Raji (cell line): ENCODE measurements around the gene CDK5RAP1.

ENCODE experiments used
- POLR2A ChIP-seq: IDR thresholded peaks from 2 replicates; pipeline ENCODE4 v1.6.1; 2011; ENCODE audit warnings: low read depth, low read length, control low read depth; ENCODE audit not compliant: insufficient read depth

CDK5RAP1 gene

DNA sequence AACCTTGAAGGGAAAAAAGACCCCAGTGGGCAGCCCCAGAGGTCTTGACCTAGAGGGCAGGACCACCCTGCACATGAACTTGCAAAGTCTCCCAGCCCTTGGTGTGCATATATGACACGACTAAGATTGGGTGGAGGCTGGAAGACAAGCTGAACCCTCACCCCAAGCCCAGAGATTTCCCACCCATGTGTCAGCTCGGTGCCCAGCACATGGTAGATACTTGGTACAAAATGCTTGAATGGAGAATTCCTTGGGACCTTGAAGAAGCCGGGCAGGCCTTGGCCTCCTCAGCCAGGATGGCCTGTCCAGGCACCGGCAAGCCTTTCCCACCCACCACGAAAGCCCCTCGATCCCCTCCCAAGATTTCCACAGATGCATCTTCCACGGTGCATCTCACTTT lies 67.7 kb downstream of the CDK5RAP1 start:
- no peak for TF ChIP-seq POLR2A

DNA sequence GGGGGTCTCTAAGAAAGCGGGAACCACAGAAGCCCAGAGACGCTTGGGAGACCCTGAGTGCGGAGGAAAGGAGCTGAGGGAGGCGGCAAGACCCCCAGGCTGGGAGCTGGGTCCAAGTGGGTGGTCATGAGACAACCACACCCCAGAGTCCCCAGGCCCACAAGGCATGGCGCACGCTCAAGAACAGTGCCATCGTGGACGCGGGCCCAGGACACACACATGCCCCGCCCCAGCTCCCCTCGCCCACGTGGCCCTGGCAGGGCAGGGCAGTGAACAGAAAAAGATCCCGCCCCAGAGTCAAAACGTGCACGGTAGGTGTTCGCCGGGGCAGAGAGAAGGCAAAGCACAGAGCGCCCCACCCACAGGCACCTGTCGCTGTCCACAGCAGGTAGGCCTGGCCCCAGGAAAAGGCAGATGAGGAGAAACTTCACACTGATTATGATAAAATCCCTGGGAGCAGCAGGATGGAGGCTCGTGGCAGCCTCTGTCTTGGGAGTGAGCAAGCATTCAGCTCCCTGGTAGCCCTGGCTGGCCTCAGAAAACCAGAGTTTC lies 68.3 kb downstream of the CDK5RAP1 start:
- TF ChIP-seq POLR2A: no peak

DNA sequence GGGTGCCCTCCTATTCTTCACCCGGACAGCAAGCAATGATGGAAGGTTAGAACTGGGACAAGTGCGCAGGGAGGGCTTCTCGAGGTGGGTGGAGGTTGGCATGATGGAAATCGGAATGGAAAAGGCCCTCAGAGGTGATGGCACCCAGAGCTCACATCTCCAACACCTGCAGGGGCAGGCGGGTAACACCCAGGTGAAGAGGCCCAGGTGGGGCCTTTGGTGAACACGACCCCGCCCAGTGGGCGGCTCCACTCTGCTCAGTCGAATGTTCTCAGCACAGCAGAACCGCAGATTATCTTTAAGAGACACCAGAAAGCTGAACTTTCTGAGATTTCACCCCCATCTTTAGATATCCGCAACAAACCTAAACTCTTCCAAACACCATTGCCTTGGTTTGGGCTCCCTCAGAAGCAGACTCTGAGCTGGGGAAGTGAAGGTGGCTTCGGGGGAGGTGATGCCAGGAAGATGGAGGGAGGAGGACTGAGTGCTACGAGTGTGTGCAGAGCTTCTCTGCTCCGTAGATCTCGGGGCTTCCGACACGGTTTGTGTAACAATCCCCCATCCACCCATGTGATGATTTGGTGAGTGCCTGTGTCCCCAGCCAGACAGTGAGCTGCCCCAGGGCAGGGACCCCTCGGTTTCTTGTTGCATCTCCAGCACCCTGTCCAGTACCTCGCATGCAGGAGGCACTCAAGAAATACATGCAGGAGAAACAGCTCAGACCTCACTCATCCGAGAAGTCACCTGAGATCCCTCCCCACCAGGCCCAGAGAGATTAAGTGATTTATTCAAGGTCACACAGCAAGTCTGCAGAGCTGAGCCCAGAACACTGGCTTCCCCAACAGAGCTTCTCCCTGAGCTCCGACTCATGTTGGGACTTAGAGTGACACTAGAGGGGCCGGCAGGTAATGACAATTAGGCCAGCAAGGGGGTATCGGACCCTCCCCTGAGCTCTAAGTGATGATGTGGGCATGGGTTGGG lies 72.9 kb downstream of the CDK5RAP1 start:
- no peak for TF ChIP-seq POLR2A

DNA sequence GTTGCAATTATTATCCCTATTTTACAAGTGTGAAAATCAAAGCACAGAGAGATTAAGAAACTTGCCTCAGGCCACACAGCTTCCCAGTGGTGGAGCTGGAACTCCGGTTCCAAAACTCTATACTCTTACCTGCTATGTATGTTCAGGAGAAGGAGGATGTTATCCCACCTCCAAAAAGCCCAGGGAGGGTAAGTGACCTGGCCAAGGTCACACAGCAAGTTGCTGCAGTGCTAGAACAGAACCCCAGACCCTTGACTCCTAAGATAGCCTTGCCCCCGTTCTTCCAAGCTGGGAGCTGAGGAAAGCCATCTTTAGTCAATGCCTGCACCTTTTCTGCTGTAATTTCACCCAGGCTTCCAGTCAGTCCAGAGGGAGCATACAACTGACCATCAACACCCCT lies 76.0 kb downstream of the CDK5RAP1 start:
- no peak for TF ChIP-seq POLR2A

DNA sequence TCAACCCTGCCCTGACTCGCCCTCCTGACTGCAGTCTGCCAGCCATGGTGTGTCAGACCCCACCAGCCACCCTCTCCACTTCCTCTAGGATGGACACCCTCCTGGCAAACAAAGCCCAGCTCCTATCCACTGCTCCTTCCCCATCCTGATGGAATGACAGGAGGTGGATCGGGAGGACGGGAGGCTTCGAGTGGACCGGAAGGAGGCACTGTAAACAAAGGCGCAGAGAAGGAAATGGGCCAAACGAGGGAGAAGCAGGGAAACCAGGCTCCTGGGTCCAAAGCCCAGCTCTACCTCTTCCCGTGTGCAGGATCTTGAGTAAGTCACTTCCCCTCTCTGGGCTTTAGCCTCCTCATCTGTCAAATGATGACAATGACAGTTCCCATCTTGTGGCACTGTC lies 78.1 kb downstream of the CDK5RAP1 start:
- no peak for TF ChIP-seq POLR2A

DNA sequence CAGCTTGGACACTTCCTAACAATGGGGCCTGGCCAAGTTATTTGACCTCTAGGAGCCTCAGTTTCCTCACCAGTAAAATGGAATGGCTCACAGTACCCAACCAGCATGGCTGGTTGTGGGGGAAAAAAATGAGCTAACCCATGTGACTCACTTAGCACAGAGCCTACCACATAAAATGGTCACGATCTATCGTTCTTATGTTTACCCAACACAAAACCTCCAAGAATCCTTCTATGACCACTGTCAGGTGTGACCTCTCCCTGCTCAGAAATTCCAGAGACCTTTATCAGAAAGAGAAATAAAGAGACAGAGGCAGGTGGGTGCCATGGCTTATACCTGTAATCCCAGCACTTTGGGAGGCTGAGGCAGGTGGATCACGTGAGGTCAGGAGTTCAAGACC lies 78.9 kb downstream of the CDK5RAP1 start:
- TF ChIP-seq POLR2A: no peak

DNA sequence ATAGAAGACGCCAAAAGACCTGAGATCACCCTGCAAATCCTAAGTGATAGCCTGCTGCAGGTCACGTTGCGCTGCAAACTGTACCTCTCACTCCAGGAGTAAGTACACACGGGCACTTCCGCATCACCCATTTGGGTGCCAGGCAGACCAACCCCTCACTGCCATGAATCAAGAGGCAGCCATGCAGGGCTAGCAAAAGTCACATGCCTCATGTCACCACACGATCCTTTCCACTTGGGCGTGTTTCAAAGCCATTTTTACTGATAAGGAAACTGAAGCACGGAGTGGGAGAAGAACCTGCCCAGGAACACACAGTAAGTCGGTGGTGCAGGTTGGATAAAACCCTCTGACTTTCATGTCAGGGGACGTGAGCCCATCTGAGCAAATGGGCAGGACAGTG lies 81.3 kb downstream of the CDK5RAP1 start:
- TF ChIP-seq POLR2A: no peak

DNA sequence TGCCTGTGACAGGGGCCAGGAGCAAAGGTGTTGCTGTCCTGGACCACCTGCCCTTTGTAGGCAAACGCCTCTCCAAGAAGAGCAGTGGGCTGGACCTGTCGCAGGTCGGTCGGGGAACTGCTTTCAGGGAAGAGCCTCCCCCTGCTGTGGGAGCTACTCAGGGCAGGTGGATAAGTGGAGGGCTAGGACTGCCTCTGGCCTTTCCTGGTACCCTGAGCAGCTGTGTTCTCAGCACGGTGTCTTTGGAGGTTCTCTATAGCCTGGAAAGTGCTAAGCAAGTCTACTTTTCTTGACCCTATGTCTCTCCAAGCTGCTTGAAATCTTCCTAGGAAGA lies 83.3 kb downstream of the CDK5RAP1 start:
- no peak for TF ChIP-seq POLR2A

DNA sequence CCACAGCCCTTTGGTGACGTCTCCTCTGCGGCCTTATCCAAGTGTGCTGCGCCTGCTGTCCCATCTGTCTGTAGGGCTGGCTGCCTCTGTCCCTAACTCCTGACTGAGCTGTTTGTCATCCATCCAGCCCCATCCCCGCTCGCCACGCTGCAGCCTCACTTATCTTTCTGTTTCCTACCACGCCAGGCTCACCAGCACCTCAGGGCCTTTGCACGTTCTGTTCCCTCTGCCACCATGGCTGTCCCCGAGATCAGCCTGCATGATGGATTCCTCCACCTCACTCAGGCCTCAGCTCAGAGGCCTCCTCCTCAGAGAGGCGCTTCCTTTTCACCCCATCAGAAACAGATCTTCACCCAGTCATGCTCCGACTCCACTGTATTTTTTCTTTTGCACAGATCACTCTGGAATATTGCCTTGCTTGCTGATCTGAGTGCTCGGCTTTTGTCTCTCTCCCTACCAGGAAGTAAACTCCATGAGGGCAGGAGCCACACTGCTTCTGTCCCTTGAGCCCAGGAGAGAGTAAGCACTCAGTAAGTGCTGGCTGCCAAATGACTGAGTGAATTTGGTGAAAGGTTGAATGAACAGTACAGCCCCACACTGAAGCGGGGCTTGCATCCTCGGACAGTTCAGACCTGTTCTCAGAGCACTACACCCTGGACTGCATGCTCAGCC lies 83.8 kb downstream of the CDK5RAP1 start:
- TF ChIP-seq POLR2A: no peak

DNA sequence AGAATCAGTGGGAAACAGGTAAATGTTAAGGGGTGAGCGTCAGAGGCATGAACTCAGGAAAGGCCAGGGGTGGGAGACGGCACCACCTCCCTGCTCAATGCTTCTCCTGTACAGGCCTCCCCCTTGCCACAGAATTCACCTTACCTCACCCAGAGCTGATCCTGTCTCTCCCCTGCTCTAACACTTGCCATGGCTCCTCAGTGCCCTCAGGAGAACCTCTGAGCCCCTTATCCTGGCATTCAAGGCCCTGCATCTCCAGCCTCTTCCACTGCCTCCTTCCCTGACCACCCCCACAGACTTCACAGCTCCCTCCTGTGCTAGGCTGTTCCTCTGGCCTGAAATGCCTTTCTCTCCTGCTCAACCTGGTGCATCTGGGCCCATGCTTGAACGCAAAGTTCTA lies 84.4 kb downstream of the CDK5RAP1 start:
- TF ChIP-seq POLR2A: no peak

DNA sequence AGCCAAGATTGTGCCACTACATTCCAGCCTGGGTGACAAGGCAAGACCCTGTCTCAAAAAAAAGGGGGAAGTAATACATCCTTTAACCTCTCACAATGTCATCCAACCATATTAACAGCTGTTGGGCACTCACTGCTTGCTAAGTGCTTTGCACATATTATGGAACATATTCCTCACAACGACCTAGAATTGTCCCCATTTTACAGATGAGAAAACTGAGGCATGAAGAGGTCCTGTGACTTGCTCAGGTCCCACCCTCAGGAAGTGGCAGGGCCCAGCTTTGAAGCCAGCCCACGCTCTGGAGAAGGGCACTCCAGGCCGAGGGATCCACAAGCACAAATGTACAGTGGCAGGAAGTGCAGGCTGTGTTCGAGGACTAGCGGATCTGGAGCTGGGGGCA lies 85.0 kb downstream of the CDK5RAP1 start:
- no peak for TF ChIP-seq POLR2A

DNA sequence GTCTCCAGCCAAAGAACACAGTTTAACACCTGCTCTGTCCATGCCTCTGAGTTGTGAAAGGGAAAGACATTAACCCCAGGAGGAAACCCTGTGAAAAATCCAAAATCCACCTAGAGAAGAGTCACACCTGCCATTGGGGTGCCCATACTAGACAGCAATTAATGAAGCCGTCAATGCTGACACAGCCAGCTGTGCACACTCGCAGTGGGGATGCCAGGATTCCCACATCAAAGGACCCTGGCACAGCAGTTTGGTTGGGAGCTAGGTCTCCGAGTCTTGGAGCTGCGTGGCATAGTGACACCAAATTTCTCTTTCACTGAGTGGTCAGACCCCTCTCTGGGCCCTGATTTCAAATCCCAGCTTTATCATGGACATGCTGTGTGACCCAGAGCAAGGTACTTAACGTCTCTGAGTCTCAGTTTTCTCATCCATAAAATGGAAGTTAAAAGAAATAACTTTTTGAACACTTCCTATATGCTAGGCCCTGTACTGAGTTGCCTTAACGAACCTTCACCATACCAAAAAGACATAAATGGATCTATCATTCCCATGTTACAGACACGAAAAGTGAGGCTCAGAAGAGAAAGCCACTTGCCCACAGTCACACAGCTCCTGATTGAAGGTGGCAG lies 87.5 kb downstream of the CDK5RAP1 start:
- TF ChIP-seq POLR2A: no peak

DNA sequence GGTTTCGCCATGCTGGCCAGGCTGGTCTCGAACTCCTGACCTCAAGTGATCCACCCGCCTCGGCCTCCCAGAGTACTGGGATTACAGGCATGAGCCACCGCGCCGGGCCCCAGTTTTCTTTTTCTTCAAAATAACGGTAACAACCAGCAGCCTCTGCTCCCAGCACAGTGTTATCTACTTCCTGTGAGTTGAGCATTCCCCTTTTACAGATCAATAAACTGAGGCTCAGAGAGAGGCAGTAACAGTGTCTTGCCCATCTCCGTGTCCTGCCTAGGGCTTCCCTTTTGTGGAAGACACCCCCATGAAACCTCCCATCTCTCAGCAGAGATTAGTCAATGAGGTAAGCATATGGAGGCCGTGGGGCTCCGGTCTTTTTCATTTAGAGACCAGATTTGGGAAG lies 88.7 kb downstream of the CDK5RAP1 start:
- no peak for TF ChIP-seq POLR2A

DNA sequence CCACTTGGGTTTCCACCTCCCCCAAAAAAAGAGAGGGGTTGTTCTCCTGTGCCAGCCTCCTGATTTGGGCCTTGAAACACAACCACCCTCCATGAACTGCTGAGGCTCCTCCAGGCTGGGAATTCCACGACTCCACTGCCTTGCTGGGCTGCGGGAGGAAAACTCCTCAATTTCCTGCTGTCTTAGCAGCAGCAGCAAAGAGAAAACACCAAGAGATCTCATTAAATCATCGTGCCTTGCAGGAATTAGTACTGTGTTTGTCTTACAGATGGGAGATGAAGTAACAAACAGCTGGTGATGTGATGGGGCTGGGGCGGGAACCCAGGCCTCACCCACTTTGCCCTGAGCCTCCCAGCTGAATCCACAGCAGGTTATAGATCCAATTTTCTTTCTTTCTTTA lies 89.3 kb downstream of the CDK5RAP1 start:
- TF ChIP-seq POLR2A: no peak

DNA sequence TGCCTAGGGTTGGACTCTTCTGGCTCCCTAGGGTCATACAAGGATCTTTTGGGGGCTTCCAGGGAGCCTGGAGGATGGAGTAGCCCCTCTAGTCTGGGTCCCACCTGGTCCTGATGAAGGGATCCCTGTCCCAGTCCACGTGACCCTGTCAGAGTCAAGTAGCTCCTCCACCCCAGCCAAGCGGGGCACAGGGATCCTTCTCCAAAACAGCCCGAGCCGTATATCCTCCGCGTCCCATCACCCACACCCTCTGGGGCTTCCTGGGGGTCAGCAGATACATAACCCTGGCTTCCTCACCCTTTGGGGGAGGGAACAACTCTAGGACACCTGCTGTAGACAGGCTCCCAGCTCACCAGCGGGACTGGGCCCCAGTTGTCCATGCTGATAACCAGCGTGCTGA lies 90.3 kb downstream of the CDK5RAP1 start:
- no peak for TF ChIP-seq POLR2A
